ENCODE data around the gene ANLN.

Gene ANLN

DNA sequence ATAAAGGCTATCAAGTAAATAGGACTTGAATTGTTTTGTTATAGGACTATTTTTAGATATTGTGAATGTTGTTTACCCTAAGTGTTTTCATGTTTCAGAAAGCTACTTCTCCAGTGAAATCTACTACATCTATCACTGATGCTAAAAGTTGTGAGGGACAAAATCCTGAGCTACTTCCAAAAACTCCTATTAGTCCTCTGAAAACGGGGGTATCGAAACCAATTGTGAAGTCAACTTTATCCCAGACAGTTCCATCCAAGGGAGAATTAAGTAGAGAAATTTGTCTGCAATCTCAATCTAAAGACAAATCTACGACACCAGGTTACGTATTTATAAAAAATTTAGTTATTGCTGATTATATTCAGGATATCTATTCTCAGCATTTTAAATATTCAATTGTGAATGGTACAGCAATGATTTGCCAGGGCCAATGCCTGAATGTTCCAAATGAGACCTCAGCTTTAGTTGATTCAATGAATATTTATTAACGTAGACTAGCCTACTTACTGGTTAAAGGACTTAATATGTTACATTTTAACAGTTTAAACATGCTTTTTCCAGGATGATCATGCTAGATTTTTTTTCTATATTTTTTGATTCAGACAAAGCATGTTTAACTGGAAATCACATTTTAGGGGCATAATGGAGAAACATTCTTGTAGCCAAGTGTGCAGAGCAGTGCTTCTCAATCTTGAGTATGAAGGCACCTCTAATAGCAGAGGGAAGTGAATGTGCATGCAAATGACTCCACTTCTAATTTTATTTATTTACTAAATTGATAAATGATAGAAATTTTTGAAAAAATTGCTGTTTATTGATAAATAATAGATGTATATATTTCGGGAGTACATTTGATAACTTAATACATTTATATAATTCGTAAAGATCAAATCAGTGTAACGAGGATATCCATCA lies 18.2 kb downstream of the ANLN start:
- in situ Hi-C loops (cut with HindIII; ENCODE audit: low sequenced_read_pairs), result no loop called here

DNA sequence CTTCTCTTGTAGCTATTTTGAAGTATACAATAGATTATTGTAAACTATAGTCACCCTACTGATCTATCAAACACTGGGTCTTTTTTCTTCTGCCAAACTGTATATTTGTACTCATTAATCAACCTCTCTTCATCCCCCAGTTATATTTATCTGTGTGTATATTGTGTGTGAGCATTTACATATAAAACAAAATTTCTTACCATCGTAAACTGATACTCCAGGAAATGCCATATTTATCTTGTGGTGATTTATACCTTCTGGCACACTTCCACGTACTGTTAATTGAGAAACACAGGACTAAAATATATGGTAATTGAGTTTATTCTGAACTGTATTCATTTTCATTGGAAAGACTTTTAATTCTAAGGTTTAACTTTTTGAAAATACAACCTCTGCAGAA lies 18.9 kb downstream of the ANLN start:
- in situ Hi-C loops (cut with HindIII; ENCODE audit: low sequenced_read_pairs), result no loop called here

DNA sequence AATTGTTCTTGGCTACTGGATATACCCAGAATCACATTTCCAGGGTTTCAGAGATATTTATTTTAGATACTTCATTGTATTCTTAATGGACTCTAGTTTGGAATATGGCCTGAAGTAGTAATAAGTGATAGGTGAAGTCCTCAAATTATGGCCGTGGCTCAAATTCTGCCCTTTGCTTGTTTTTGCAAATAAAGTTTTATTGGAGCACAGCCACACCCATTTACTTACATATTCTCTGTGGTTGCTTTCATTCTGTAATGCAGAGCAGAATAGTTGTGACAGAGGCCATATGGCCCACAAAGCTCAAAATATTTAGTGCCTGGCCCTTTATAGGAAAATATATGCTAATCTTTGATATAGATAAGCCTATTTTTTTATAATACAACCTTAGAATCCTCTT lies 19.5 kb downstream of the ANLN start:
- in situ Hi-C loops (cut with HindIII; ENCODE audit: low sequenced_read_pairs), result no loop called here

DNA sequence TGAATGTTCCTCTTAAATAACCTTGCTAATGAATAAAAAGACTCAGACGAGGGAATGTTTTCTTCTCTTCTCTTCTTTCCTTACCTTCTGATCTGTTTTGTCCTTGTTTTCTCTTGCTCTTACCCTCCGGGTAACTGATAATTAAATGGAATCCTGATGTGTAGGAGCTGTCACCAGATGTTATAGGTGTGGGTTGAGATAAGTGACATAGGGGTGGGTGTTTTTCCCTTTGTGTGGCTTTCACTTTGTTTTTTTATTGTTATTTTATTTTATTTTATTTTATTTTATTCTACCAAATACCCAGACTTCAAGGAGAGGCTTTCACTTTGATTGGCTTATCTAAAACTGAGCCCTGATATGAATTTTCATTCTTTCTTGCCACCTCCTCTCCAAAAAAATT lies 25.5 kb downstream of the ANLN start:
- in situ Hi-C loops (cut with HindIII; ENCODE audit: low sequenced_read_pairs), result no loop called here

DNA sequence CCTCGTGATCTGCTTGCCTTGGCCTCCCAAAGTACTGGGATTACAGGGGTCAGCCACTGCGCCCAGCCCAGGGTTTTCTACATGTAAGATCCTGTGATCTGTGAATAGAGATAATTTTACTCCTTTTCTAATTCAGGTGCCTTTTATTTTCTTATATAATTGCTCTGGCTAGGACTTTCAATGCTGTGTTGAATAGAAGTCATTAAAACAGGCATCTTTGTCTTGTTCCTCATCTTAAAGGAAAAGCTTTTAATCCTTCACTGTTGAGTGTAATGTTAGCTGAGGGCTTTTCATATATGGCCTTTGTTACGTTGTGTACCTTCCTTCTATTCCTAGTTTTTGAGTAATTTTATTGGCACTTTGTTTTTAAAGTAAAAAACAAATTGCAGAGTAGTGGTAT lies 26.6 kb downstream of the ANLN start:
- in situ Hi-C loops (cut with HindIII; ENCODE audit: low sequenced_read_pairs), result no loop called here

DNA sequence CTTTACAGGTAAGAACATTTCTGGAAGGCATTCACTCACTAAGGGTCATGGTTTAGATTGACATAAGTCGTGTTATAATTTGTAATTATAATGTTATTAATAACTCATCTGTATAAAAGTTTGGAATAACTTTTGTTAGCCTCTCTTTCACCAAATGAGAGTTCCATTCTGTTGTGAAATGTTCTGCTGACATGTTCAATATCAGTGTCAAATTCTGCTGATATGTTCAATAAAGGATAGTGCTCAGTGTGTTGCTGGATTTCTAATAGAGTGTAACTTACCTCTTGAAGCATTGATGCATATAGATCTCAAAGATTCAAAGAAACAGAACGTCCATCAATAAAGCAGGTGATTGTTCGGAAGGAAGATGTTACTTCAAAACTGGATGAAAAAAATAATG lies 30.6 kb downstream of the ANLN start:
- in situ Hi-C loops (cut with HindIII; ENCODE audit: low sequenced_read_pairs), result no loop called here

DNA sequence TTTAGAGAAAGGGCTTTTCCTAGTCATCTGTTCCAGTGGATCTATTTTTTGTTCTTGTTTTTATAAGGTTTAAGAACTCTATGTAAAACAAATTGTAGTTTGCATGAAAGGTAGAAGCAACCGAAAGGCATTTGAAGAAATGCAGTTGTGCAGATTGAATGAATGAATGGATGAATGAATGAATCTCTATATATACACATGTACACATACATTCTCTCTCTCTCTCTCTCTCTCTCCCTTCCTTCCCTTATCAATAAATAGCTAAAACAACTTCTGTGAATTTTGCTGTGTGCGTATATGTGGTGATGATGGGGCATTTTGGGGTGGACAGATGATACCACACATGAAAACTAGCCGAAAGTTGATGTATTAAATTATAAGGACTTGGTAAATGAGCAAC lies 32.4 kb downstream of the ANLN start:
- in situ Hi-C loops (cut with HindIII; ENCODE audit: low sequenced_read_pairs), result no loop called here

DNA sequence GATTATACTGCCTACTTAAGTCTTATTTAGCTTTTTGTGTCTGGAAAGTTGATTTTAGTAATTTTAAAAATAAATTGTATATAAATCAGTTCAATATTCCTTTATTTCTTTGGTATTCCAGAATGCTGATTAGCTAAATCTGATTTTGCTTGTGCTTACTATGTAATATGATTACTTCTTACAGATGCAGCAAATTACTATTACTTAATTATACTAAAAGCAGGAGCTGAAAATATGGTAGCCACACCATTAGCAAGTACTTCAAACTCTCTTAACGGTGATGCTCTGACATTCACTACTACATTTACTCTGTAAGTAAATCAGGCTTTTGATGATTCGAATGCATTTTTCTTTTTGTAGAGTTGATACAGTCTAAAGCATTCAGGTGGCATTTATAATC lies 34.0 kb downstream of the ANLN start:
- in situ Hi-C loops (cut with HindIII; ENCODE audit: low sequenced_read_pairs), result no loop called here

DNA sequence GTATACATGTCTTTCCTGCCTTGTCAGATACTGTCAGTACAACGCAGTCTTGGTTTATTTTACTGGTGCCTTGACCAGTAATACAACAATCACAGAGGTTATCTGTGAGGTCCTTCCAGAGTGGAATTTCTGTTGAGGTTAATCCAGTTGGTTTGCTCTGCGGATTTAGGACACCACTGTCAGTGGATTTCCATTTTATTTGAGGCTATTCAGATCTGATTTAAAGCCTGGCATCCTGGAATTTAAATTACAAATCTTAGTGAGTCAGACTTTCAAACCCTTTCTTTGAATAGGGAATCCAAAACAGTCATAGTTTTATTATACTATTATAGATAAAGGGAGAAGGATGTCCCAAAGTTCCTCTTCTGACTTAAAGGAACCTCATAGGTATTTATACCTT lies 40.5 kb downstream of the ANLN start:
- in situ Hi-C loops (cut with HindIII; ENCODE audit: low sequenced_read_pairs), result no loop called here

DNA sequence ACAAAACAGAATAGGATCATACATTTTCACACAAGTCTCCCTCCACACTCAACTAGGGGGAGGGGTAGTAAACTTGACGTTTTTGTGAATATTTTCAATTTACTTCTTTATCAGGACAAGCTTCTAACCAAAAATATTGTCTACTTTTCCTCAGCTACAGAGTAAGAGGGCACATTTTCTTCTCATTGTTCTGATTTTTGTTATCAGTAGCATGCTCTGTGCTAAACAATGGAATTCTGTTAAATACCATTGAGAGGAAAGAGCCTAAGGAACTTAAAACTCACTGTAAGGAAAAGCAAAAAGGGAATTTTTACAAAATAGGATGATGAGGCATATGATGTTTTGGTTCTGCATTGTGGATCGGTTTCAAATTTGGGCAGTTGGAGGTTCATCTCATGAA lies 41.2 kb downstream of the ANLN start:
- in situ Hi-C loops (cut with HindIII; ENCODE audit: low sequenced_read_pairs), result no loop called here

DNA sequence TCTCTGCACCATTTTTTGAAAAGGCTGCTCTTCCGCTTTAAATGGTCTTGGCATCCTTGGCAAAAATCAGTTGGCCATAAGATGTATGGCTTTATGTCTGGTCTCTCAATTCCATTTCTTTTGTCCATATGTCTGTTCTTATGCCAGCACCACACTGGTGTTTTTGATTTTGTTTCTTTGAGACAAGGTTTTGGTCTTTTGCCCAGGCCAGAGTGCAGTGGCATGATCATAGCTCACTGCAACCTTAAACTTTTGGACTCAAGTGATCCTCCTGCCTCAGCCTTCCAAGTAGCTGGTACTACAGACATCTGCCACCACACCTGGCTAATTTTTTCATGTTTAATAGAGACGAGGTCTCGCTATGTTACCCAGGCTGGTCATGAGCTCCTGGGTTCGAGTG lies 48.5 kb downstream of the ANLN start:
- in situ Hi-C loops (cut with HindIII; ENCODE audit: low sequenced_read_pairs), result no loop called here

DNA sequence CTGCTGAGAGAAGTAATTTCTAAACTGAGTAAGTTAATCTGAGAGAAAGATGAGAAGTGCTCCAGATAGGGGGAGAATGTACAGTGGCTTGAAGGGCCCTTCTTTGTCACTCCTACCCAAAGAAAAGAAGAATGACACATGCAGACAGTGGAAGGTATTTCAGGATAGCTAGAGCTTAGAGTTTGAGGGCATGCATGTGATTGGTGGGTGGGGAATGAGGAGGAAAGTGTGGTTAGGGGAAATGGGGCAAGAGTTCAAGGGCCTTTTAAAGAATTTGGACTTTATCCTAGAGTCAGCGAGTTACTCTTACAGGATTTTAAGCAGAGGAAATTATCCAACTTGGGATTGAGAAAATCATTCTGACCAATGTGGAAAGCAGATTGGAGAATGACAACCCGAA lies 50.0 kb downstream of the ANLN start:
- in situ Hi-C loops (cut with HindIII; ENCODE audit: low sequenced_read_pairs), result no loop called here

DNA sequence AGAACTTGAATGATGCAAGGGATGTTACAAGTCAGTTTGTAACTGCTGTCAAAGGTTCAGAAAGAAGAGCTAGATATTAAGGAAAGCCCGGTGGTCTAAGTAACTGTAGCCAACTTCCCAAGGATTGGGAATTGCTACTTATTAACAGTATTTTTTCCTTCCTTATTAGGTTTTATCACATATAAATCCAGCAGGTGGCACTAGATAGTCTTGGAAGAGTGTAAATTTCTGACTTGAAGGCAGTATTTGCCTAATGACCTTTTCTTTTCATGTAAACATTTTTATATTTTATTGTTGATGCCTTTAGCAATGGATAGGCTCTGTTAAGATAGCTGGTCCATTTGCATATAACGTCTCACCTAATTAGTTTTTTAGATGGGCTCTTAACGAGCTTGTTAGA lies 51.2 kb downstream of the ANLN start:
- in situ Hi-C loops (cut with HindIII; ENCODE audit: low sequenced_read_pairs), result no loop called here

DNA sequence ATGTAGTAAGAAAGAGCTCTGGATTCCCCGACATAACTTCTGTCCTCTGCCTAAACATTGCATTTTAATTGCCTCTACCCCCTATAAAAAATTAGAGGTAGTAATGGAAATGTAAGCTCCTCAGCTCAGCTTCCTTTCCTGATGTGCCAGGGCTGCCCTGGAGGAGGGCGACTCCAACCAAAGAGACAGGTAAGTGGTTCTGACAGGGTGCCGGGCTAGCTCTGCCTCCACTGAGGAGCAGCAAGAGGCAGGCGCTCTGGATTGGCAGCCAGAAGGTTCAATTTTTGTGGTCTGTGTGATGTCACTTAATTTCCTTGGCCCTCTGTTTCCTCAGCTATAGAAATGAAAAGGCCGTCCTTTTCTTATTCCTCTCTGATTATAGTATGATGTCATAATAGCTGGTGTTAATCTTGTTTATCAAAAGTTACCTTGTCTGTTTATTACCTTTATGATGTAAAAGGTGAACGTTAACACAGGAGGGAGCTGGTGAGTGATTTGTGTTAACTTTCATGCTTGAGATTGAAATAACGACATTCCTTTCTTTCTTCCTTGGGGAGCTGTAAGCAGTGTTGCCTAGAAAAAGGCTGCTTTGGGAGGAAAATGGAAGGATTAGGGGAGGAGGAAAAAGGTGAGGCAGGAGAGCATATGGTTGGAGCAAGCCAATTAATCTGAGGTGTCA lies 51.8 kb downstream of the ANLN start:
- in situ Hi-C loops (cut with HindIII; ENCODE audit: low sequenced_read_pairs), result no loop called here

DNA sequence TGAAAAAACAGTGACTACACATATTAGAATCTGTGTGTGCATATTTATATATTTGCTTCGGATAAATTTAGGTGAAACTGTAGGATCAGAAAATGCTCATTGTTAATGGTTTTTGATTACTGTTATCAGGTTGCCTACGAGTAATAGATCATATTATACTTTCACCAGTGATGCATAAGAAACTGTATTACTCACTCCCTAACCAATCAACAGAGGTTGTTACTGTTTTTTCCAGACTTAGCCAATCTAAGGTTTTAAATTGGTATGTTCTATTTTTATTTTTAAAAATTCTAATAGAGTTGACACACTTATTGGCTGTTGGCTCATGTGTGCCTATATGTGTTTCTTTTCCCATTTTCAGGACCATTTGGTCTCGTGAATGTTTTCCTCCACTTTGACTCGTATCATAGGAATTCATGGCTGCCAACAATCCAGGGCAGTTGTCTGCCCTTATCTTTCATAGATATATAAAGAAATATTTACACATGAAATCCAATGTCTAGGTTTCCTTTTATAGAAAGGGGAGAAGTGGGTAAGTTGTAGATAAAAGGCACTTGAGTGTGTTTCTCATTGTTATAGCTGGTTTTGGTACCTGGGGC lies 59.2 kb downstream of the ANLN start:
- in situ Hi-C loops (cut with HindIII; ENCODE audit: low sequenced_read_pairs), result no loop called here

DNA sequence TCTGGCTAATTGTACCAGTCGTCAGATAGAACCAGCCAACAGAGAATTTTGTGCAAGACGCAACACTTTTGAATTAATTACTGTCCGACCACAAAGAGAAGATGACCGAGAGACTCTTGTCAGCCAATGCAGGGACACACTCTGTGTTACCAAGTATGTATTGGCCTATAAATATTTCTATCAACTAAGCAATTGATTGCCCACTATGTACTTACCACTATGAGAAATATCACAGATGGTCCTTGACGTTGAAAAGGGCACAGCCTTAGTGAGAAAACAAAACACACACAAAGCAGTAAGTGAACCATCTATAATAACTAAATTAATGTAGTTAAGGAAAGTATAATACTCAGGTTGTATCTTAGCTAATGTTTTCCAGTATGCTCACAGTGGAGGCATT lies 60.0 kb downstream of the ANLN start:
- in situ Hi-C loops (cut with HindIII; ENCODE audit: low sequenced_read_pairs), result no loop called here

DNA sequence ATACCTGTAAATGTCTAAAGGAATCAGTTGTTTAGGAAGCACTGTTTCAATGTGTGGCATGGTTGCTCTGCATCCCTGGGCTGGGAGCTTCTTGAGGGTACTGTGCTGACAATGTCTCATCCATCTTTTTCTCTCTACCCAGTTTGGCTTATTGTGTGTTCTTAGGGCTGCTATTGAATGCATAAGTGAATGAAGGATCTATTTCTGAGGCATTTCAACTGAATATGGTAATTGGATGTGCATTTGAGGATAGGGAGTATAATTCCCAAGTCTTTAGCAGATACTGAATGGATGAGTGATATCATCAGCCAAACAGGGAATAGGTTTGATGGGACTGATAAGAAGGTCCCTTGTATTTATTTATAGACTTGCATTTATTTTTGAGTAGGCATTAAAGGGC lies 64.1 kb downstream of the ANLN start:
- in situ Hi-C loops (cut with HindIII; ENCODE audit: low sequenced_read_pairs), result no loop called here

DNA sequence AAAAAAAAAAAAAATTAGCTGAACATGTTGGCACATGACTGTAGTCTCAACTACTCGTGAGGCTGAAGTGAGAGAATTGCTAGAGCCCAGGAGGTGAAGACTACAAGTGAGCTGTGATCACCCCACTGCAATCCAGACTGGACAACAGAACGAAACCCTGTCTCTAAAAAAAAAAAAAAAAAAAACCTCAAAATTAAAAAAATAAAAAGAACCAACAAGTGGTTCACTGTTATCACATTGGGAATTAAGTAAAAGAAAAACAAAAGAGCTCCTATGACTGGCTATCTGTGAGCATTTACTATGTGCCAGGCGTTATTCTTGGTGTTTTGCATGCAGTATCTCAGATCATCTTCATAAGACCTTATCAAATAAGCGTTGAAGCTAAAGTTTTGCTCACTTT lies 66.0 kb downstream of the ANLN start:
- in situ Hi-C loops (cut with HindIII; ENCODE audit: low sequenced_read_pairs), result no loop called here

DNA sequence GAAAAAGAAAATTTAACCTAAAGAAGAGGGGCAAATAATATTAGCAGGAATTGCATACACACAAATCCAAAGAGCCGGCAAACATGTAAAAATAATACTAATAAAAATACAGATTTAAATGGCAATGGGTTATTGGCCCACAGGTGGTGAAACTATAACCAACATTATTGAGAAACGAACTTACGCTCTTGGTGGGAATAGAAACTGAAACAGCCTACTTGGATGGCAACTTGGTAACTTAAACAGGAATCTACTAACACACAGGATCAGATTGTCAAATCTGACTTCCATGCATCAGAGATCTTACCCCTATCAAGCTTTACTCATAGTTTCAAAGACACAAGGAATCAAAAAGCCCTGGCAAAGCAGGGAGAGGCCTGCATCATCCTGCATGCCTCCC lies 66.5 kb downstream of the ANLN start:
- in situ Hi-C loops (cut with HindIII; ENCODE audit: low sequenced_read_pairs), result no loop called here

DNA sequence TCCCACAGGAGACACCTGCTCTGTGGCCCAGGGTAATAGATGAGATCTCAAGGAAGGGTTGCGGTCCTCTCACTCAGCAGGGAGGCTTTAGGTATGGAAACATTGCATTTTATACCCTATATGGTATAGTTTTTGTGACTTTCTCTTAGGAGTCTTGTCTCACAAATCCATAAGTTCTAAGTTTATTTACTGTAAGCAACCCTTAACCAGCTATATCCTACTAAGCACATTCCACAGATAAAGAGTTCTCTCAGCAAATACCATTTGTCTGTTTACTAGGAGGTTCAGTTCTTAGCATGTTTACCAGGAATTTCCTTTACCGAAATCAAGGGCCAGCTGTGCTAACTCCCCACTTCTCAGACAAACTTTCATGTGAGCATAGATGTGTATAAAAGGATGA lies 66.9 kb downstream of the ANLN start:
- in situ Hi-C loops (cut with HindIII; ENCODE audit: low sequenced_read_pairs), result no loop called here

DNA sequence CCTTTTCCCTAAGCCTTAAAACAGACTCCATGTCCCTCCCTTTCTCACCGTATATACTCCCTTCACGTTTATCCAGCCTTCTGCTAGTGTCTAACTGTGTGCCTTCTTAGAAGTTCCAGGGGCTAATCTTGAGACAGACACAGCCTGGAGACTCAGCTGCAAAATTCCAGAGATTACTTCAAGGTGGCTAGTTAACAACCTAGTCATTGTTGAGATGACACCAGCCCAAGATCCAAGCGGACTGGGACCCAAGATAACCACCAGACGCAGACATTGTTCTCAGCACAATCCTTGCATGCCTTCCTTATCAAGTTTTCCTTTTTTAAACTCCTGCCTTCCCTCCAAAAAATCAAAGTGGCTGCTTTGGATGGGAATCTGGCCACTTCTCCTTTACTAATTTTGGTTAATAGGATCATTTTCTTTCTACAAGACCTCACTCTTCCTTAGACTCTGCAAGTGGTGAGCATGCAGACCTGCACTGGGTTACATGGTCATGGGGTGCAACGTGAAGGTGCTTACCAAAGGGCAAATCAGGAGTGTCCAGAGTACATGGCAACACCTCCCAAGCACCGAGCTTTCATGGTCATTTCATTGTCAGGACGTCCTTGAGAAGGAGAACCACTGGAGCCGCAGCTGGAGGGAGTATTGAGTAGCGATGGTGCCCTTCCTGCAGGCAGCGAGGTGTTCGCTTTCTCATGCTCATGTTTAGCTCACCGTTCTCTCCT lies 69.7 kb downstream of the ANLN start:
- in situ Hi-C loops (cut with HindIII; ENCODE audit: low sequenced_read_pairs), result no loop called here

Data from endothelial cell of hepatic sinusoid (primary cell).